ENCODE results near the gene HSPB6. TPM values are rescaled to one million over a fixed set of nuclear protein-coding genes. Genes with fewer than 3 reads are reported as not detected.
"Not testable (repeated sequence)": the region's sequence is repeated elsewhere in the genome, so short reads cannot be mapped to it uniquely, and the experiment has no call there.

HSPB6 gene
- total RNA-seq, 1 experiment from 2014 or later, result 0.87 TPM

DNA sequence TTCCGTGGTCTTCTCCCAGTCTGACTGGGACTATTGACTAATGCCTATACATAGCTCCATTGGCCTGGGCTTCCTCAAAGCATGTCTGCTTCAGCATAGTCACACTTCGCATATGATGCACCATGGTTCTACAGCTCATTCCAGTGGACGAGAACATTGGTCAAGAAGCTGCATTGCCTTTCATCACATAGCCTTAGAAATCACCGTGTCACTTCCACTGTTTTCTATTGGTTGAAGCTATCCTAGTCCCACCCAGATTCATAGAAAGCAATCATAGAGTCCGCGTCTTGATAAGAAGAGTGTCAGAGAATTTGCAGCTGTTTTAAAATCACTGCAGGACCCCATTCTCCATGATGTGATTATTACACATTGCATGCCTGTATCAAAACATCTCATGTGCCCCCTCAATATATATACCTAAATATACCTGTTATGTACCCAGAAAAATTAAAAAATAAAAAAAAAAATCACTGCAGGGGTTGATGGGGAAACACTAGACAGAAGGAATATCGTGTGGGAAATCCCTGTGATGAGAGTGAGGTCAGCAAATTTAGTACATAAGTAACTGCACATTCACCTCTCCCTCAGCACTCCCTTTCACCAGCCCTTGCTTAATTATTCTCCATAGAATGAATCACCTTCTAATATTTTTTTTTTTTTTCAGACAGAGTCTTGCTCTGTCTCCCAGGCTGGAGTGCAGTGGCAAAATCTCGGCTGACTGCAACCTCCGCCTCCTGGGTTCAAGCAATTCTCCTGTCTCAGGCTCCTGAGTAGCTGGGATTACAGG, 16.4 kb upstream of the HSPB6 start:
- ChIA-PET CTCF (interaction anchor here (0.6 kb wide), 1 partner anchor 28 kb away, joined by 3 read pairs; the partner anchor contains the start of genes PSENEN and U2AF1L4), POLR2A (no interaction called here)
- intact Hi-C loops (cut with micrococcal nuclease; ENCODE audit: unreplicated experiment), result no loop called here

GRCh38 chr19:35772362-35772761, 15.5 kb upstream of the HSPB6 start:
- POLR2A ChIA-PET, result not testable (repeated sequence)

More for the DNA sequence above, 16.4 kb upstream of the HSPB6 start:
- no peaks in the 10 kb centered on the region for H3K36me3 ChIP-seq (ENCODE audit: control insufficient read depth, insufficient read depth, low read length)
- H3K27ac ChIP-seq (ENCODE audit: low read length), result no peak overlapping the region
- peak; percentile 36; the same call in 1 of the 2 replicates for TF ChIP-seq POLR2AphosphoS5 (IDR thresholded peaks at IDR 0.05; ENCODE audit: low read depth, low read length)
- no peak for TF ChIP-seq SIN3A (IDR thresholded peaks at IDR 0.05; ENCODE audit: borderline replicate concordance, insufficient read depth, low read depth, low read length)
- TF ChIP-seq, protein P1, sequence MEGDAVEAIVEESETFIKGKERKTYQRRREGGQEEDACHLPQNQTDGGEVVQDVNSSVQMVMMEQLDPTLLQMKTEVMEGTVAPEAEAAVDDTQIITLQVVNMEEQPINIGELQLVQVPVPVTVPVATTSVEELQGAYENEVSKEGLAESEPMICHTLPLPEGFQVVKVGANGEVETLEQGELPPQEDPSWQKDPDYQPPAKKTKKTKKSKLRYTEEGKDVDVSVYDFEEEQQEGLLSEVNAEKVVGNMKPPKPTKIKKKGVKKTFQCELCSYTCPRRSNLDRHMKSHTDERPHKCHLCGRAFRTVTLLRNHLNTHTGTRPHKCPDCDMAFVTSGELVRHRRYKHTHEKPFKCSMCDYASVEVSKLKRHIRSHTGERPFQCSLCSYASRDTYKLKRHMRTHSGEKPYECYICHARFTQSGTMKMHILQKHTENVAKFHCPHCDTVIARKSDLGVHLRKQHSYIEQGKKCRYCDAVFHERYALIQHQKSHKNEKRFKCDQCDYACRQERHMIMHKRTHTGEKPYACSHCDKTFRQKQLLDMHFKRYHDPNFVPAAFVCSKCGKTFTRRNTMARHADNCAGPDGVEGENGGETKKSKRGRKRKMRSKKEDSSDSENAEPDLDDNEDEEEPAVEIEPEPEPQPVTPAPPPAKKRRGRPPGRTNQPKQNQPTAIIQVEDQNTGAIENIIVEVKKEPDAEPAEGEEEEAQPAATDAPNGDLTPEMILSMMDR (IDR thresholded peaks at IDR 0.05), result no peak
- no peak for TF ChIP-seq REST (IDR thresholded peaks at IDR 0.05; ENCODE audit: insufficient read depth in 1 of 2, low read depth in 2 of 2, low read length in 1 of 2)
- TF ChIP-seq TCF7L2 (IDR thresholded peaks at IDR 0.05; ENCODE audit: low read depth, low read length), result no peak
- peaks cover 11% of the 10 kb centered on the region; the same call in 1 of the 2 replicates for H3K4me1 ChIP-seq (ENCODE audit: control insufficient read depth, insufficient read depth, low read length)
- no peaks in the 10 kb centered on the region for H3K9me3 ChIP-seq (ENCODE audit: control insufficient read depth, insufficient read depth, low read depth, low read length)
- no peaks in the 10 kb centered on the region for H3K27me3 ChIP-seq (ENCODE audit: control insufficient read depth, insufficient read depth, low read length)
- no TSS peak for BruUV-seq (replicated peaks)
- in situ Hi-C loops (cut with HindIII; ENCODE audit: low pct_unique_long_range_greater_than_20kb, low sequenced_read_pairs), result no loop called here
- no peak overlapping the region for H3K4me3 ChIP-seq (ENCODE audit: low read depth in 2 of 2, low read length in 2 of 2)
- DNase-seq (ENCODE audit: low read depth, low spot score), result no peak
- no peak for ATAC-seq

DNA sequence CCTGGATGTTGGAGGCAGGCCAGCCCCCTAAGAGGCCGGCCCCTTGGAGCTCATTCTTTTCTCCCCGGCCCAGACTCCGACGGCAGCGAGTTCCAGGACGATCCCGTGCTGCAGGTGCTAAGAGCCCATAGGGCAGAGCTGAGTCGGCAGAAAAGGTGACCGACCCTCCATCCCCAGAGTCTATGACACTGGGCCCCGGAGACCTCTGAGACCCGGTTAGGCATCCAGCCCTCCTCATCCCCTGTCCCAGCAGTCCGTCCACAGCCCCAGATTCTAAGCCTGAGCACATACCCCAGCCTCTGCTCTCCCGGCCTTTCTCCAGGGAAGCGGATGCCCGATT, 11.2 kb upstream of the HSPB6 start:
- no peaks in the 10 kb centered on the region for H3K9me3 ChIP-seq (ENCODE audit: control insufficient read depth, insufficient read depth, low read depth, low read length)
- no peaks in the 10 kb centered on the region for H3K4me1 ChIP-seq (ENCODE audit: control insufficient read depth, insufficient read depth, low read length)
- TF ChIP-seq SIN3A (IDR thresholded peaks at IDR 0.05; ENCODE audit: borderline replicate concordance, insufficient read depth, low read depth, low read length) (no peak), POLR2AphosphoS5 (IDR thresholded peaks at IDR 0.05; ENCODE audit: low read depth, low read length) (no peak), REST (IDR thresholded peaks at IDR 0.05; ENCODE audit: insufficient read depth in 1 of 2, low read depth in 2 of 2, low read length in 1 of 2) (no peak), TCF7L2 (IDR thresholded peaks at IDR 0.05; ENCODE audit: low read depth, low read length) (no peak)
- TF ChIP-seq, protein P1 (IDR thresholded peaks at IDR 0.05), result no peak
- H3K27me3 ChIP-seq (ENCODE audit: control insufficient read depth, insufficient read depth, low read length), result no peaks in the 10 kb centered on the region
- ATAC-seq (no peak), DNase-seq (ENCODE audit: low read depth, low spot score) (no peak)
- ChIA-PET CTCF (no interaction called here), POLR2A (interaction anchor here (0.6 kb wide), 1 partner anchor 115 kb away, joined by 6 read pairs; no protein-coding TSS in a partner anchor)
- no TSS peak for BruUV-seq (replicated peaks)
- no peak overlapping the region for H3K4me3 ChIP-seq (ENCODE audit: low read depth in 2 of 2, low read length in 2 of 2)
- no peak overlapping the region for H3K27ac ChIP-seq (ENCODE audit: low read length)
- intact Hi-C loops (cut with micrococcal nuclease; ENCODE audit: unreplicated experiment) (no loop called here), in situ Hi-C loops (cut with HindIII; ENCODE audit: low pct_unique_long_range_greater_than_20kb, low sequenced_read_pairs) (no loop called here)
- no peaks in the 10 kb centered on the region for H3K36me3 ChIP-seq (ENCODE audit: control insufficient read depth, insufficient read depth, low read length)

More at GRCh38 chr19:35772362-35772761, 15.5 kb upstream of the HSPB6 start:
- CTCF ChIA-PET; BruUV-seq (replicated peaks); DNase-seq (ENCODE audit: low read depth, low spot score); in situ Hi-C loops (cut with HindIII; ENCODE audit: low pct_unique_long_range_greater_than_20kb, low sequenced_read_pairs); intact Hi-C loops (cut with micrococcal nuclease; ENCODE audit: unreplicated experiment); H3K9me3 ChIP-seq (ENCODE audit: control insufficient read depth, insufficient read depth, low read depth, low read length); H3K36me3 ChIP-seq (ENCODE audit: control insufficient read depth, insufficient read depth, low read length); H3K27me3 ChIP-seq (ENCODE audit: control insufficient read depth, insufficient read depth, low read length); H3K27ac ChIP-seq (ENCODE audit: low read length); H3K4me3 ChIP-seq (ENCODE audit: low read depth in 2 of 2, low read length in 2 of 2); ATAC-seq: not testable (repeated sequence)
- H3K4me1 ChIP-seq (ENCODE audit: control insufficient read depth, insufficient read depth, low read length), result peaks cover 11% of the 10 kb centered on the region; the same call in 1 of the 2 replicates
